ENCODE measurements around the gene DOCK11. TPM values are rescaled to one million over a fixed set of nuclear protein-coding genes. Genes with fewer than 3 reads are reported as not detected.

The DOCK11 gene
- total RNA-seq, 4 donors from 2014 or later = 61.9 to 139 (median 80.1) TPM

- WGBS, 2 donors (ENCODE audit: low coverage in 1 of 2) = 98 to 100% methylated on average over 2 to 6 of the region's 18 CpGs
- no peaks in the 10 kb centered on the region for H3K27me3 ChIP-seq
- no peaks in the 10 kb centered on the region for H3K9me3 ChIP-seq
- TF ChIP-seq POLR2AphosphoS5 (IDR thresholded peaks at IDR 0.05) = no peak
- TF ChIP-seq CTCF (IDR thresholded peaks at IDR 0.05) = no peak
- no peak for TF ChIP-seq EP300 (IDR thresholded peaks at IDR 0.05)
- no peak overlapping the region for H3K27ac ChIP-seq
- peaks cover 0 to 60% of the 10 kb centered on the region in 2 donors for H3K36me3 ChIP-seq
- H3K4me1 ChIP-seq = no peaks in the 10 kb centered on the region
- no peak overlapping the region for H3K4me3 ChIP-seq
- ATAC-seq = no peak
These were observed 138.7 kb downstream of the DOCK11 start for GRCh38 chrX:118634336-118634735.

- H3K36me3 ChIP-seq = peaks cover 0 to 67% of the 10 kb centered on the region in 2 donors
- no peaks in the 10 kb centered on the region for H3K27me3 ChIP-seq
- WGBS, 2 donors (ENCODE audit: low coverage in 1 of 2) = 19 to 29% methylated on average over 2 of the region's 2 CpGs
- no peak for ATAC-seq
- TF ChIP-seq POLR2AphosphoS5 (IDR thresholded peaks at IDR 0.05) = no peak
- TF ChIP-seq CTCF (IDR thresholded peaks at IDR 0.05) = peak in 1 of 4 experiments; percentile 23
- H3K4me1 ChIP-seq = no peaks in the 10 kb centered on the region
- H3K4me3 ChIP-seq = no peak overlapping the region
- H3K27ac ChIP-seq = no peak overlapping the region
- no peaks in the 10 kb centered on the region for H3K9me3 ChIP-seq
These were observed 142.4 kb downstream of the DOCK11 start for GRCh38 chrX:118637997-118638396.

- no peaks in the 10 kb centered on the region for H3K27me3 ChIP-seq
- peaks cover 0 to 34% of the 10 kb centered on the region in 2 donors for H3K36me3 ChIP-seq
- no peak overlapping the region for H3K4me3 ChIP-seq
- WGBS, 2 donors (ENCODE audit: low coverage in 1 of 2) = 0 to 29% methylated on average over 1 of the region's 1 CpG
- H3K4me1 ChIP-seq = peaks cover 0 to 9% (median 0%) of the 10 kb centered on the region in 3 donors
- peak overlapping the region in 1 of 4 donors; percentile 4 for H3K27ac ChIP-seq
- TF ChIP-seq POLR2A (IDR thresholded peaks at IDR 0.05) (no peak), CTCF (IDR thresholded peaks at IDR 0.05) (peak in 3 of 4 experiments; percentile 23 to 51 (median 42)), EP300 (IDR thresholded peaks at IDR 0.05) (no peak), POLR2AphosphoS5 (IDR thresholded peaks at IDR 0.05) (no peak)
- H3K9me3 ChIP-seq = no peaks in the 10 kb centered on the region
- no peak for ATAC-seq
These were observed 148.8 kb downstream of the DOCK11 start for GRCh38 chrX:118644378-118644777.

- Histone ChIP-seq H3K36me3 (peaks cover 0 to 18% of the 10 kb centered on the region in 2 donors), H3K27me3 (no peaks in the 10 kb centered on the region), H3K9me3 (no peaks in the 10 kb centered on the region), H3K27ac (peak overlapping the region in 2 of 4 donors; percentile 34 to 52), H3K4me1 (peaks cover 0 to 23% (median 0%) of the 10 kb centered on the region in 3 donors), H3K4me3 (no peak overlapping the region)
- 17 to 58% methylated on average over 1 to 3 of the region's 3 CpGs for WGBS, 2 donors (ENCODE audit: low coverage in 1 of 2)
- ATAC-seq = peak; percentile 73
- TF ChIP-seq EP300 (IDR thresholded peaks at IDR 0.05) (no peak), POLR2A (IDR thresholded peaks at IDR 0.05) (no peak), CTCF (IDR thresholded peaks at IDR 0.05) (no peak), POLR2AphosphoS5 (IDR thresholded peaks at IDR 0.05) (no peak)
These were observed 157.1 kb downstream of the DOCK11 start for GRCh38 chrX:118652717-118653116.

- H3K9me3 ChIP-seq = no peaks in the 10 kb centered on the region
- TF ChIP-seq EP300 (IDR thresholded peaks at IDR 0.05) (no peak), CTCF (IDR thresholded peaks at IDR 0.05) (no peak), POLR2A (IDR thresholded peaks at IDR 0.05) (no peak), POLR2AphosphoS5 (IDR thresholded peaks at IDR 0.05) (no peak)
- peaks cover 0 to 26% of the 10 kb centered on the region in 2 donors for H3K36me3 ChIP-seq
- no peaks in the 10 kb centered on the region for H3K27me3 ChIP-seq
- H3K27ac ChIP-seq = peak overlapping the region in 1 of 4 donors; percentile 52
- ATAC-seq = no peak
- no peak overlapping the region for H3K4me3 ChIP-seq
- peaks cover 0 to 23% (median 0%) of the 10 kb centered on the region in 3 donors for H3K4me1 ChIP-seq
- WGBS, 2 donors (ENCODE audit: low coverage in 1 of 2) = 86 to 93% methylated on average over 2 to 3 of the region's 3 CpGs
These were observed 158.7 kb downstream of the DOCK11 start for GRCh38 chrX:118654331-118654730.
